Measurements from ENCODE around the gene ENG. TPM values are rescaled to one million over a fixed set of nuclear protein-coding genes. Genes with fewer than 3 reads are reported as not detected.

The ENG gene
- total RNA-seq, 2 donors from 2014 or later = 24.3 to 336 TPM

DNA sequence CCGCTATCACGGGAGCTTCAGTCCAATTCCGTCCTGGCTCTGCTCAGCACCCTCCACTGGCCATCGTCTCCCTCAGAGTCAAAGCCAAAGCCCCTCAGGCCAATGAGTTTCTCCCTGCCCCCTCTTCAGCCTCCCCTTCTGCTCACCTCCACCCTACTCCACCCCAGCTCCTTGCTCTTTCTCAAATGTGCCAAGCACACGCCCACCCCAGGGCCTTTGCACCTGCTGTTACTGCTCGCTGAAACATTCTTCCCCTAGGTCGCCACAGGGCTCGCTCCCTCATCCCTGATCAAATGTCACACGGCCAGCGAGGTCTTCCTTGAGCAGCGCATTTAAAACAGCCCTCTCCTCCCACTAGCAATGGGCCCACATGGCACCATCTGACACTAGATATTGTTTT, 6.3 kb upstream of the ENG start:
- no peak overlapping the region for H3K27ac ChIP-seq
- no peaks in the 10 kb centered on the region for H3K36me3 ChIP-seq
- intact Hi-C loops (cut with DNase I) = no loop called here
- H3K27me3 ChIP-seq (replicated peaks; ENCODE audit: insufficient read depth) = no peaks in the 10 kb centered on the region
- no peaks in the 10 kb centered on the region for H3K4me1 ChIP-seq (replicated peaks)
- DNase-seq (ENCODE audit: low spot score) = no peak
- no peak overlapping the region for H3K4me3 ChIP-seq
- 94% methylated on average over 11 of the region's 11 CpGs for WGBS
- no peak for TF ChIP-seq POLR2AphosphoS5 (IDR thresholded peaks at IDR 0.05)
- TF ChIP-seq, protein P1, sequence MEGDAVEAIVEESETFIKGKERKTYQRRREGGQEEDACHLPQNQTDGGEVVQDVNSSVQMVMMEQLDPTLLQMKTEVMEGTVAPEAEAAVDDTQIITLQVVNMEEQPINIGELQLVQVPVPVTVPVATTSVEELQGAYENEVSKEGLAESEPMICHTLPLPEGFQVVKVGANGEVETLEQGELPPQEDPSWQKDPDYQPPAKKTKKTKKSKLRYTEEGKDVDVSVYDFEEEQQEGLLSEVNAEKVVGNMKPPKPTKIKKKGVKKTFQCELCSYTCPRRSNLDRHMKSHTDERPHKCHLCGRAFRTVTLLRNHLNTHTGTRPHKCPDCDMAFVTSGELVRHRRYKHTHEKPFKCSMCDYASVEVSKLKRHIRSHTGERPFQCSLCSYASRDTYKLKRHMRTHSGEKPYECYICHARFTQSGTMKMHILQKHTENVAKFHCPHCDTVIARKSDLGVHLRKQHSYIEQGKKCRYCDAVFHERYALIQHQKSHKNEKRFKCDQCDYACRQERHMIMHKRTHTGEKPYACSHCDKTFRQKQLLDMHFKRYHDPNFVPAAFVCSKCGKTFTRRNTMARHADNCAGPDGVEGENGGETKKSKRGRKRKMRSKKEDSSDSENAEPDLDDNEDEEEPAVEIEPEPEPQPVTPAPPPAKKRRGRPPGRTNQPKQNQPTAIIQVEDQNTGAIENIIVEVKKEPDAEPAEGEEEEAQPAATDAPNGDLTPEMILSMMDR (IDR thresholded peaks at IDR 0.05) = no peak
- no peak for TF ChIP-seq POLR2A (IDR thresholded peaks at IDR 0.05)
- H3K9me3 ChIP-seq = no peaks in the 10 kb centered on the region

DNA sequence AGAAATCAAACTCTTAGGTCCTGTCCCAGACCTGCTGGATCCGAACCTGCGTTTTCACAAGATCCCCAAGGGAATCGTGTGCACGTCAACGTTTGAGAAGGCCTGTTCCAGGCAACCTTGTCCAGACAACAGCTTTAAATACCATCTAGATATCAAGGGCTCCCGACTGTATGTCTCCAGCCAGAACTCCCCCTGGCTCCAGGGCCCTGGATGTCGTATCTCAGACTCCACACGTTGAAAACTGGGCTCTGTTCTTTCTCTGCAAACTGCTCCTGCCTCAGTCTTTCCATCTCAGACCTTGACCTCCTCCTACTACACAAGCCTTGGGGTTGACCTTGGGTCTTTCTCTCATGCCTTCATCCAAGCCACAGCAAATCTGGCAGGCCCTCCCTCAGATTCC, 5.8 kb upstream of the ENG start:
- intact Hi-C loops (cut with DNase I) = no loop called here
- Histone ChIP-seq H3K27me3 (replicated peaks; ENCODE audit: insufficient read depth) (no peaks in the 10 kb centered on the region), H3K4me1 (replicated peaks) (no peaks in the 10 kb centered on the region), H3K27ac (no peak overlapping the region), H3K4me3 (no peak overlapping the region), H3K36me3 (no peaks in the 10 kb centered on the region), H3K9me3 (no peaks in the 10 kb centered on the region)
- DNase-seq (ENCODE audit: low spot score) = no peak
- 86% methylated on average over 8 of the region's 8 CpGs for WGBS
- no peak for TF ChIP-seq POLR2AphosphoS5 (IDR thresholded peaks at IDR 0.05)
- no peak for TF ChIP-seq POLR2A (IDR thresholded peaks at IDR 0.05)
- TF ChIP-seq, protein P1 (IDR thresholded peaks at IDR 0.05) = no peak

DNA sequence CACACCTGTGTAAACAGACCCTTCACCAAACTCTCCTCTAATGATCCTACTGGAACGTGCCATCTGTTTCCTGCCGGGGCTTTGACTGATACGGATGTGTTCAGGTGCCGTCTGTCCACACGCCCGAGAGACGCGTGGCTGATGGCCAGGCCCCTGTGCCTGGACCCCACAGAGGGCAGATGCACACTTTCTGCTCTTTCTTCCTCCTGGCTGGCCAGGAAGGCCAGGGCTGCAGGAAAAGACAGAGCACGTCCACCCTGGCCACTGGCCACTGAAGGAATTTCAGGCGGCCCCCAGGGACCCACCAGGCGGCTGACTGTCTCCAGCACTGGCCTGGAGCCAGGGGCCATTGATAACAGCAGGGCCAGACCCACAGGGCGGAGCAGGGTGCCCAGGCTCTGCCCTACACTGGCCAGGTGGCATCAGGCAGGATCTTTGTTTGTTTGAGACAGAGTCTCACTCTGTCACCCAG, 3.6 kb upstream of the ENG start:
- H3K36me3 ChIP-seq = no peaks in the 10 kb centered on the region
- WGBS = 25% methylated on average over 12 of the region's 12 CpGs
- DNase-seq (ENCODE audit: low spot score) = no peak
- intact Hi-C loops (cut with DNase I) = no loop called here
- TF ChIP-seq POLR2A (IDR thresholded peaks at IDR 0.05) (no peak), POLR2AphosphoS5 (IDR thresholded peaks at IDR 0.05) (no peak)
- TF ChIP-seq, protein P1 (IDR thresholded peaks at IDR 0.05) = no peak
- H3K27me3 ChIP-seq (replicated peaks; ENCODE audit: insufficient read depth) = no peaks in the 10 kb centered on the region
- H3K4me1 ChIP-seq (replicated peaks) = no peaks in the 10 kb centered on the region
- no peaks in the 10 kb centered on the region for H3K9me3 ChIP-seq
- H3K4me3 ChIP-seq = no peak overlapping the region
- H3K27ac ChIP-seq = no peak overlapping the region

DNA sequence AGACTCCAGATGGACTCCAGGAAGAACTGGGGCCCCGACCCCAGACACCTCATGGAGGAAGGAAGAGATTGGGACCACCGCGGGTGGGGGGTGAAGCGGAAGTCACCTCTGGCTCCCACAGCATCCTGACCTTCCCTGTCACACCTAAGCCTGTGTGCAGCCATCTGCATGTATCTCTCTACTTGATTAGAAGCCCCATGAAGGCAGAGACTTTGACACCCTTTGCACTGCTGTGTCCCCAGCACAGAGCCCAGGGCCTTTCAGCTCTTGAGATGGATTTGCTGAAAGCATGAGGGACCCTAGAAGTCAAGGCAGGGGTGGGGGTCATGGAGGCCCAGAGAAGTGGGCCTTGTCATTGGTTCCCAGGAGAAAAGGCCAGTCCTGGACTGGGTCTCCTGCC, 2.8 kb upstream of the ENG start:
- TF ChIP-seq, protein P1 (IDR thresholded peaks at IDR 0.05) = no peak
- TF ChIP-seq POLR2AphosphoS5 (IDR thresholded peaks at IDR 0.05) (no peak), POLR2A (IDR thresholded peaks at IDR 0.05) (no peak)
- H3K4me3 ChIP-seq = no peak overlapping the region
- 71% methylated on average over 4 of the region's 4 CpGs for WGBS
- no peaks in the 10 kb centered on the region for H3K9me3 ChIP-seq
- H3K36me3 ChIP-seq = no peaks in the 10 kb centered on the region
- H3K27ac ChIP-seq = no peak overlapping the region
- DNase-seq (ENCODE audit: low spot score) = no peak
- no peaks in the 10 kb centered on the region for H3K27me3 ChIP-seq (replicated peaks; ENCODE audit: insufficient read depth)
- intact Hi-C loops (cut with DNase I) = no loop called here
- no peaks in the 10 kb centered on the region for H3K4me1 ChIP-seq (replicated peaks)

DNA sequence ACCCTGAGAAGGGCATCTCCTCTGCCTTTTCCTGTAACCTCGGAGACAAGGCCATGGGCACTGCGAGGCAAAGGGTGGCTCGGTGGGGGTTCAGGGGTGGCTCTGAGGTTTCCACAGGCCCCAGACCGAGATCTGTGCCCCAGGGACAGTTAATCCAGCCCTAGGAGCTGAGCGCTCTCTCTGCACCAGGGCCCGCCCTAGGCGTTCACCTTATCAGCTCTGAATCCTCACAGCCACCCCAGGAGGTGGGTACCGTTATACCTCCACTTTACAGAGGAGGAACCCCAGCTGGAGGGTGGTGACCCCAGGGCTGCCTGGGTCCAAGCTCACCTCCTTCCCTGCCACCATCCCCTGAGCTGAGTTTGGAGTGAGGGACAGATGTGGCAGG, 2.3 kb upstream of the ENG start:
- H3K4me1 ChIP-seq (replicated peaks) = no peaks in the 10 kb centered on the region
- no peaks in the 10 kb centered on the region for H3K9me3 ChIP-seq
- WGBS = 96% methylated on average over 7 of the region's 8 CpGs
- DNase-seq (ENCODE audit: low spot score) = no peak
- TF ChIP-seq, protein P1 (IDR thresholded peaks at IDR 0.05) = no peak
- no peak for TF ChIP-seq POLR2AphosphoS5 (IDR thresholded peaks at IDR 0.05)
- no peak overlapping the region for H3K27ac ChIP-seq
- no peak overlapping the region for H3K4me3 ChIP-seq
- H3K27me3 ChIP-seq (replicated peaks; ENCODE audit: insufficient read depth) = no peaks in the 10 kb centered on the region
- H3K36me3 ChIP-seq = no peaks in the 10 kb centered on the region
- intact Hi-C loops (cut with DNase I) = no loop called here
